K562 (cell line): ENCODE measurements around the gene TBC1D5.

Source experiments
- CBX3 ChIP-seq, 2 experiments: IDR thresholded peaks; 1 replicate in 1 of 2; 2 replicates in 1 of 2; pipeline ENCODE4 v1.6.1; 2012; ENCODE audit warnings: inconsistent platforms in 2 of 2, low read length in 2 of 2, borderline replicate concordance in 1 of 2, control low read depth in 1 of 2
- CREB5 ChIP-seq: fragments of 250-450 bp; sonication (Bioruptor Pico); IDR thresholded peaks from 2 replicates; pipeline ENCODE4 v1.5.0; 2020; ENCODE audit warnings: mild to moderate bottlenecking
- HMG20B ChIP-seq: fragments of 250-450 bp; sonication (Bioruptor Pico); IDR thresholded peaks from 2 replicates; pipeline ENCODE4 v1.5.0; 2021; ENCODE audit warnings: mild to moderate bottlenecking
- HNRNPK ChIP-seq: fragments of 200-400 bp; formaldehyde crosslinking; IDR thresholded peaks from one replicate; pipeline ENCODE4 v1.6.1; 2018; ENCODE audit warnings: mild to moderate bottlenecking, low read depth, low read length; ENCODE audit not compliant: poor library complexity, severe bottlenecking
- KLF6 ChIP-seq: fragments of 250-450 bp; sonication (Bioruptor Pico); IDR thresholded peaks from 2 replicates; pipeline ENCODE4 v1.4.0; 2020; ENCODE audit warnings: mild to moderate bottlenecking, moderate library complexity, borderline replicate concordance
- MAX ChIP-seq: sonication (generic); formaldehyde crosslinking; IDR thresholded peaks from 2 replicates; pipeline ENCODE4 v1.9.0; 2022; ENCODE audit warnings: mild to moderate bottlenecking, missing genetic modification reagents
- PHF8 ChIP-seq: fragments of 200-600 bp; sonication (generic); IDR thresholded peaks from 2 replicates; pipeline ENCODE4 v1.6.1; 2012; ENCODE audit warnings: mixed run types, mild to moderate bottlenecking, inconsistent platforms, low read length, moderate library complexity, borderline replicate concordance
- POLR2A ChIP-seq: fragments of 450-650 bp; conservative IDR thresholded peaks from 2 replicates; pipeline ENCODE4 v1.6.1; 2016
- RNF2 ChIP-seq: sonication (generic); IDR thresholded peaks from 2 replicates; pipeline ENCODE4 v1.6.1; 2016
- RUNX1 ChIP-seq: sonication (generic); IDR thresholded peaks from 2 replicates; pipeline ENCODE4 v1.6.1; 2016; ENCODE audit warnings: antibody characterized with exemption, low read depth
- SP2 ChIP-seq: IDR thresholded peaks from 2 replicates; pipeline ENCODE4 v1.6.1; 2011; ENCODE audit warnings: mild to moderate bottlenecking, low read depth, low read length, moderate library complexity; ENCODE audit not compliant: poor library complexity, severe bottlenecking; ENCODE audit errors: extremely low read depth
- TAF1 ChIP-seq: IDR thresholded peaks from 2 replicates; pipeline ENCODE4 v1.6.1; 2011; ENCODE audit warnings: mild to moderate bottlenecking, low read length, moderate library complexity; ENCODE audit not compliant: insufficient read depth, control insufficient read depth, severe bottlenecking; ENCODE audit errors: extremely low read depth
- ZBTB43 ChIP-seq: sonication (generic); formaldehyde crosslinking; IDR thresholded peaks from 2 replicates; pipeline ENCODE4 v1.8.0; 2023; ENCODE audit warnings: mild to moderate bottlenecking, missing genetic modification reagents
- ZSCAN29 ChIP-seq: fragments of 450-650 bp; IDR thresholded peaks from 2 replicates; pipeline ENCODE4 v1.6.1; 2017

GRCh38 chr3:17431484-17432045 lies 310.9 kb downstream of the TBC1D5 start:
- TF ChIP-seq CBX3 (IDR thresholded peaks at IDR 0.05; ENCODE audit: borderline replicate concordance in 1 of 2, low read length in 2 of 2) (no peak), CREB5 (CRISPR knock-in tag) (no peak), KLF6 (CRISPR knock-in tag) (no peak), RNF2 (no peak), ZBTB43 (CRISPR knock-in tag) (no peak), SP2 (no peak), TAF1 (no peak), POLR2A (no peak), PHF8 (no peak), MAX (no peak), HNRNPK (no peak), RUNX1 (no peak), HMG20B (CRISPR knock-in tag) (no peak), ZSCAN29 (no peak)
